Tibial nerve (tissue), 3 donors: ENCODE data around the gene KRTAP10-1.

Experiments used
- POLR2A ChIP-seq, 2 donors: fragments of 450-650 bp; IDR thresholded peaks; one replicate each; pipeline ENCODE4 v1.6.1; 2017; ENCODE audit warnings: antibody characterized with exemption in 2 of 2, mild to moderate bottlenecking in 2 of 2, moderate library complexity in 2 of 2
- TF ChIP-seq, protein P1 (sequence below), 5 experiments: fragments of 200-600 bp in 3 of 5; fragments of 450-650 bp in 2 of 5; sonication (generic) in 3 of 5; IDR thresholded peaks; one replicate each; pipeline ENCODE4 v1.5.1; 2016 to 2019; ENCODE audit warnings: antibody characterized with exemption in 5 of 5, mild to moderate bottlenecking in 3 of 5, moderate library complexity in 2 of 5

DNA sequence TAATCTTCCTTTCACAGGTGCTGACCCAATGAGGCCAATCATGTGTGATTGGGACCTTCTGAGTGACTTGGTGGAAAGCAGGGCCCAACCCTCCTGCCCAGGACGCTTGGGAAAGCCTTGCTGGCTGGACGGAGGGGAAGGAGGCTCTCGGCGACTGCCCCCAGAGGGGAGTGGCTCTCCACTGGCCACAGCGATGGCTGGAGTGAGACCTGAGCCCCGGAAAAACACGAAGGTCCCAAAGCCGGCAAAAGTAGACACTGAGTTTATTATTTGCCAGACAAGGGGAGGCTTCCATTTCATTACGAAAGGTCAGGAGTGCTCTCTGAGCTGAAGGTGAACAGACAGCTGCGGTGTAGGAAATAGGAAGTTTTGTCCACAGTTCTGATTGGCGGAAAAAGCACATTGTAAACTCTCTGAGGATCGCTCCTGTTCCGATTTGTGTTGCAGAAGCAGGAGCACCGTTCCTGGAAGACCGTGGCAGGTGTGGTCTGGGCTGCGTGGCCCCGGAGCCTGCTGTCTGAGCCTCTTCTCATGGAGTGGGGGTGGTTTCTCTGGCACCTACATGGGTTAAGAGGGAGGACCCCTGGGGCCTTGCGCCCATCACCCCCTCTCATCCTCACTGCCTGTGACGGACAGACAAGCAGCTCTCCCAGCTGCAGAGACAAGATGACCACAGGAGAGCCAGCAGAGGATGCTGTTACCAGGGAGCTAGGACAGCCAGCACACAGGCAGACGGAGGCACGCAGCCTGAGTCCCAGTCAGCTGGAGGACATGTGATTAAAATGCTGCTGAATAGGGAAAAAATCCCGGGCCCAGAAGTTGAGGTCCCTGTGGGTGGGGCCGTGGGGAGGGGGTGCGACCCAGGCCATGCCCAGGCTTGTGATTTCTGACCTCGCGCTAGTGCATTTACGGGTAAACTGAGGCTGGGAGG, 41.5 kb downstream of the KRTAP10-1 start:
- TF ChIP-seq, protein P1, sequence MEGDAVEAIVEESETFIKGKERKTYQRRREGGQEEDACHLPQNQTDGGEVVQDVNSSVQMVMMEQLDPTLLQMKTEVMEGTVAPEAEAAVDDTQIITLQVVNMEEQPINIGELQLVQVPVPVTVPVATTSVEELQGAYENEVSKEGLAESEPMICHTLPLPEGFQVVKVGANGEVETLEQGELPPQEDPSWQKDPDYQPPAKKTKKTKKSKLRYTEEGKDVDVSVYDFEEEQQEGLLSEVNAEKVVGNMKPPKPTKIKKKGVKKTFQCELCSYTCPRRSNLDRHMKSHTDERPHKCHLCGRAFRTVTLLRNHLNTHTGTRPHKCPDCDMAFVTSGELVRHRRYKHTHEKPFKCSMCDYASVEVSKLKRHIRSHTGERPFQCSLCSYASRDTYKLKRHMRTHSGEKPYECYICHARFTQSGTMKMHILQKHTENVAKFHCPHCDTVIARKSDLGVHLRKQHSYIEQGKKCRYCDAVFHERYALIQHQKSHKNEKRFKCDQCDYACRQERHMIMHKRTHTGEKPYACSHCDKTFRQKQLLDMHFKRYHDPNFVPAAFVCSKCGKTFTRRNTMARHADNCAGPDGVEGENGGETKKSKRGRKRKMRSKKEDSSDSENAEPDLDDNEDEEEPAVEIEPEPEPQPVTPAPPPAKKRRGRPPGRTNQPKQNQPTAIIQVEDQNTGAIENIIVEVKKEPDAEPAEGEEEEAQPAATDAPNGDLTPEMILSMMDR (IDR thresholded peaks at IDR 0.05): no peak
- TF ChIP-seq POLR2A (IDR thresholded peaks at IDR 0.05): no peak
